HepG2 (cell line): ENCODE measurements around the gene TMEM106B. TPM values are rescaled to one million over a fixed set of nuclear protein-coding genes. Genes with fewer than 3 reads are reported as not detected.
A peak's percentile ranks its signal among the peaks of the same experiment; 100 is the strongest.

Source experiments
- ATAC-seq: fragments of 200-7000 bp; cut with Tn5 transposase; 3 replicates; pipeline ENCODE4 v1.9.1; 2020; ENCODE audit warnings: mild to moderate bottlenecking, moderate library complexity
- BruUV-seq: library from RNA; stranded (reverse); fragments of 400-500 nt; replicated peaks from 2 replicates; lab custom pipeline; 2021; lab: Mats Ljungman, UMichigan
- CTCF ChIA-PET: fragments of 300-600 bp; formaldehyde crosslinking; extraction: SDS; loops from one replicate; lab custom pipeline; 2021; ENCODE audit warnings: low total read pairs, inconsistent platforms, low intra/inter-chr PET ratio; lab: Yijun Ruan, JAX
- POLR2A ChIA-PET: fragments of 350-600 bp; sonication (Branson Sonifier 250); formaldehyde crosslinking; loops from one replicate; lab custom pipeline; 2020; ENCODE audit warnings: antibody characterized with exemption, inconsistent platforms; lab: Yijun Ruan, JAX
- DNase-seq: peaks from one replicate; pipeline ENCODE4 v3.0.0-alpha.2; 2015; ENCODE audit warnings: low spot score
- FAIRE-seq: peaks from 3 replicates; lab custom pipeline; 2011; peaks lifted over from hg19 to GRCh38; lab: Jason Lieb, UNC
- H2AFZ ChIP-seq: one replicate; pipeline ENCODE4 v1.6.1; 2011; ENCODE audit warnings: low read length, inconsistent platforms
- H3K27ac ChIP-seq: fragments of 300-600 bp; 3 replicates; pipeline ENCODE4 v1.8.0; 2011; ENCODE audit warnings: mixed run types, mild to moderate bottlenecking, mixed read lengths, low read length, inconsistent platforms; ENCODE audit not compliant: insufficient read depth; ENCODE audit errors: extremely low read length
- H3K27me3 ChIP-seq, 2 experiments: fragments of 200-600 bp in 1 of 2; 2 replicates in 1 of 2; 3 replicates in 1 of 2; pipeline versions ENCODE4 v1.6.0 to v1.8.0; 2011; ENCODE audit warnings: low read length in 2 of 2, mild to moderate bottlenecking in 2 of 2, moderate library complexity in 2 of 2, inconsistent platforms in 1 of 2; ENCODE audit not compliant: insufficient read depth in 2 of 2, control insufficient read depth in 1 of 2
- H3K36me3 ChIP-seq, 2 experiments: fragments of 200-600 bp in 1 of 2; replicated peaks in 1 of 2; 2 replicates in 1 of 2; 3 replicates in 1 of 2; pipeline versions ENCODE4 v1.5.1 to v1.8.0; 2011; ENCODE audit warnings: low read length in 2 of 2, inconsistent platforms in 1 of 2; ENCODE audit not compliant: insufficient read depth in 2 of 2, control insufficient read depth in 1 of 2
- H3K4me1 ChIP-seq: 2 replicates; pipeline ENCODE4 v1.5.1; 2012; ENCODE audit warnings: low read length, inconsistent platforms; ENCODE audit not compliant: insufficient read depth
- H3K4me2 ChIP-seq: 2 replicates; pipeline ENCODE4 v1.6.0; 2011; ENCODE audit warnings: low read depth, low read length, inconsistent platforms
- H3K4me3 ChIP-seq, 3 experiments: fragments of 200-600 bp in 1 of 3; sonication (generic), shearing (Covaris generic) in 1 of 3; replicated peaks in 1 of 3; 2 replicates each; pipeline ENCODE4 v1.5.1; 2011 to 2016; ENCODE audit warnings: low read length in 3 of 3, inconsistent platforms in 2 of 3, low read depth in 2 of 3, mild to moderate bottlenecking in 2 of 3, control low read depth in 1 of 3, mixed read lengths in 1 of 3; ENCODE audit not compliant: insufficient read depth in 1 of 3
- H3K79me2 ChIP-seq: one replicate; pipeline ENCODE4 v1.6.1; 2011; ENCODE audit warnings: low read length, inconsistent platforms; ENCODE audit not compliant: insufficient read depth
- H3K9ac ChIP-seq: 2 replicates; pipeline ENCODE4 v1.6.0; 2011; ENCODE audit warnings: mild to moderate bottlenecking, low read depth, low read length, inconsistent platforms; ENCODE audit not compliant: insufficient read depth
- H3K9me3 ChIP-seq: 2 replicates; pipeline ENCODE4 v1.5.1; 2012; ENCODE audit warnings: mild to moderate bottlenecking, low read length
- H4K20me1 ChIP-seq: 2 replicates; pipeline ENCODE4 v1.6.0; 2011; ENCODE audit warnings: inconsistent platforms, mild to moderate bottlenecking, low read length, moderate library complexity; ENCODE audit not compliant: insufficient read depth
- CERS6 ChIP-seq: sonication (generic); formaldehyde crosslinking; IDR thresholded peaks from 2 replicates; pipeline ENCODE4 v1.5.0; 2020; ENCODE audit warnings: missing genetic modification reagents
- GLI4 ChIP-seq: sonication (generic); formaldehyde crosslinking; IDR thresholded peaks from 2 replicates; pipeline ENCODE4 v1.5.1; 2020; ENCODE audit warnings: missing genetic modification reagents, mild to moderate bottlenecking, moderate library complexity, borderline replicate concordance
- MAFG ChIP-seq: sonication (generic); formaldehyde crosslinking; IDR thresholded peaks from 2 replicates; pipeline ENCODE4 v1.5.1; 2020; ENCODE audit warnings: mild to moderate bottlenecking, missing genetic modification reagents
- MAX ChIP-seq: IDR thresholded peaks from 2 replicates; pipeline ENCODE4 v1.6.1; 2012; ENCODE audit warnings: inconsistent platforms
- NPAS2 ChIP-seq: sonication (generic); formaldehyde crosslinking; IDR thresholded peaks from 2 replicates; pipeline ENCODE4 v1.8.0; 2022; ENCODE audit warnings: mild to moderate bottlenecking, missing genetic modification reagents, borderline replicate concordance
- RBM22 ChIP-seq: fragments of 200-400 bp; formaldehyde crosslinking; optimal IDR thresholded peaks from 2 replicates; pipeline ENCODE3; 2017; ENCODE audit warnings: mild to moderate bottlenecking, low read length, moderate library complexity
- RXRB ChIP-seq: IDR thresholded peaks from 2 replicates; pipeline ENCODE4 v1.6.1; 2016; ENCODE audit warnings: borderline replicate concordance, missing genetic modification reagents, missing compliant biosample characterization
- SRSF1 ChIP-seq: fragments of 200-400 bp; formaldehyde crosslinking; optimal IDR thresholded peaks from 2 replicates; pipeline ENCODE3; 2017; ENCODE audit warnings: mild to moderate bottlenecking, low read depth, low read length, moderate library complexity
- ZBTB14 ChIP-seq: sonication (generic); formaldehyde crosslinking; IDR thresholded peaks from 2 replicates; pipeline ENCODE4 v1.4.0; 2020; ENCODE audit warnings: missing genetic modification reagents
- ZNF143 ChIP-seq: sonication (generic); formaldehyde crosslinking; IDR thresholded peaks from 2 replicates; pipeline ENCODE4 v1.4.0; 2020; ENCODE audit warnings: missing genetic modification reagents
- ZNF253 ChIP-seq: sonication (generic); formaldehyde crosslinking; IDR thresholded peaks from 2 replicates; pipeline ENCODE4 v1.8.0; 2022; ENCODE audit warnings: mild to moderate bottlenecking, missing genetic modification reagents, borderline replicate concordance
- ZNF275 ChIP-seq: sonication (generic); formaldehyde crosslinking; IDR thresholded peaks from 2 replicates; pipeline ENCODE4 v1.8.0; 2022; ENCODE audit warnings: missing genetic modification reagents, mild to moderate bottlenecking, inconsistent platforms, borderline replicate concordance
- ZNF382 ChIP-seq: sonication (generic); formaldehyde crosslinking; IDR thresholded peaks from 2 replicates; pipeline ENCODE4 v1.5.0; 2020; ENCODE audit warnings: missing genetic modification reagents, mild to moderate bottlenecking, borderline replicate concordance
- ZNF564 ChIP-seq: sonication (generic); formaldehyde crosslinking; IDR thresholded peaks from 2 replicates; pipeline ENCODE4 v1.8.1; 2023; ENCODE audit warnings: mild to moderate bottlenecking, missing genetic modification reagents
- ZNF761 ChIP-seq: sonication (generic); formaldehyde crosslinking; conservative IDR thresholded peaks from 2 replicates; pipeline ENCODE4 v1.4.0; 2020; ENCODE audit warnings: mild to moderate bottlenecking, missing genetic modification reagents
- WGBS: methylation state at CpG from one replicate; pipeline ENCODE4 v1.1.6; 2017; ENCODE audit warnings: low lambda C conversion rate; 5-methylcytosine and 5-hydroxymethylcytosine counted together
- in situ Hi-C: cut with HindIII; loops from 2 replicates; pipeline ENCODE4 v1.10.0; 2017; ENCODE audit warnings: low pct_unique_long_range_greater_than_20kb; ENCODE audit not compliant: extremely low pct_ligation_motif_present
- intact Hi-C: fragments of 100-400 bp; cut with micrococcal nuclease; formaldehyde crosslinking; loops from one replicate; pipeline ENCODE4 v1.10.0; 2022; ENCODE audit not compliant: unreplicated experiment
- polyA plus RNA-seq, 8 experiments: library from polyadenylated mRNA; depleted of rRNA in 3 of 8; stranded (reverse) in 7 of 8; unstranded in 1 of 8; fragments of >200 nt; fragmentation: Illumina TruSeq in 4 of 8; extraction: Trizol in 4 of 8; gene quantifications; 2 replicates each; pipeline versions ENCODE4 v1.2.1 to v1.2.3, GENCODE V29; 2011 to 2016; ENCODE audit warnings: low read depth in 4 of 8, missing spikeins in 1 of 8, mixed read lengths in 1 of 8; ENCODE audit not compliant: insufficient read depth in 1 of 8
- total RNA-seq, 5 experiments: library from RNA; depleted of rRNA; stranded (reverse); fragments of >200 nt; fragmentation: Illumina TruSeq; extraction: Trizol; gene quantifications; 2 replicates each; pipeline ENCODE4 v1.2.3, GENCODE V29; 2016; ENCODE audit warnings: low read depth in 1 of 5

The TMEM106B gene
- total and polyA plus RNA-seq, 2 of the 13 experiments (the other 11 are each of a cell fraction or from before 2014, with no cell fraction given) = 16.8 to 25.1 TPM

- Histone ChIP-seq H4K20me1 (no peaks in the 10 kb centered on the region), H3K4me3 (no peak overlapping the region), H3K27me3 (no peaks in the 10 kb centered on the region), H3K27ac (no peak overlapping the region), H3K9me3 (no peaks in the 10 kb centered on the region), H3K9ac (no peak overlapping the region), H2AFZ (peak overlapping the region; percentile 81), H3K36me3 (no peaks in the 10 kb centered on the region), H3K79me2 (no peaks in the 10 kb centered on the region), H3K4me1 (0 out of 2 replicates have a peak, but pooled peaks cover 11% of the 10 kb centered on the region), H3K4me2 (0 out of 2 replicates have a peak overlapping the region, but pooled peaks have one; percentile 18)
- in situ Hi-C loops (no loop called here), intact Hi-C loops (no loop called here)
- no TSS peak for BruUV-seq
- ChIA-PET CTCF (no interaction called here), POLR2A (no interaction called here)
- ATAC-seq (no peak), FAIRE-seq (no peak), DNase-seq (no peak)
- 63% methylated on average over 4 of the region's 4 CpGs for WGBS
- TF ChIP-seq ZNF564 (peak; percentile 95), RBM22 (no peak)
These were observed 47.0 kb downstream of the TMEM106B start for GRCh38 chr7:12258074-12258473.

GRCh38 chr7:12267542-12267941, 56.4 kb downstream of the TMEM106B start:
- intact Hi-C loops (loop anchor here (5.0 kb wide), 1 partner anchor 55 kb away; the partner anchor contains the start of gene TMEM106B), in situ Hi-C loops (no loop called here)
- CTCF ChIA-PET = no interaction called here
- POLR2A ChIA-PET = no interaction called here
- no peaks in the 10 kb centered on the region for H3K9me3 ChIP-seq
- no peak overlapping the region for H3K9ac ChIP-seq
- no peak overlapping the region for H3K27ac ChIP-seq
- ATAC-seq (no peak), FAIRE-seq (no peak), DNase-seq (no peak)
- no peaks in the 10 kb centered on the region for H4K20me1 ChIP-seq
- no peak overlapping the region for H3K4me2 ChIP-seq
- no peaks in the 10 kb centered on the region for H3K27me3 ChIP-seq
- no TSS peak for BruUV-seq
- H3K4me3 ChIP-seq = no peak overlapping the region
- 41% methylated on average over 1 of the region's 1 CpG for WGBS
- no peak overlapping the region for H2AFZ ChIP-seq
- H3K4me1 ChIP-seq = peaks cover 14% of the 10 kb centered on the region
- no peaks in the 10 kb centered on the region for H3K36me3 ChIP-seq
- H3K79me2 ChIP-seq = no peaks in the 10 kb centered on the region
- no peak for TF ChIP-seq SRSF1
- TF ChIP-seq MAX = no peak
- no peak for TF ChIP-seq MAFG (CRISPR knock-in tag)
- no peak for TF ChIP-seq ZNF143 (CRISPR knock-in tag)
- TF ChIP-seq RXRB (CRISPR knock-in tag) = no peak
- no peak for TF ChIP-seq ZNF253 (CRISPR knock-in tag)
- TF ChIP-seq ZNF275 (CRISPR knock-in tag) = no peak
- TF ChIP-seq GLI4 (CRISPR knock-in tag) = no peak
- no peak for TF ChIP-seq ZNF761
- TF ChIP-seq NPAS2 (CRISPR knock-in tag) = no peak
- no peak for TF ChIP-seq CERS6 (CRISPR knock-in tag)
- no peak for TF ChIP-seq ZNF382 (CRISPR knock-in tag)
- TF ChIP-seq ZBTB14 = no peak
